Immature natural killer cell (primary cell): ENCODE measurements around the gene ABCC8. TPM values are rescaled to one million over a fixed set of nuclear protein-coding genes. Genes with fewer than 3 reads are reported as not detected.

Experiments
- DNase-seq, 3 donors: peaks; one replicate each; pipeline ENCODE4 v3.0.0; 2022; ENCODE audit warnings: mixed read lengths in 1 of 3
- H3K27ac Mint-ChIP-seq, 6 donors: one replicate each; pipeline ENCODE4 v1.8.0; 2020; ENCODE audit warnings: mixed read lengths in 6 of 6, mild to moderate bottlenecking in 5 of 6, inconsistent platforms in 4 of 6, moderate library complexity in 3 of 6
- H3K27me3 Mint-ChIP-seq, 3 donors: one replicate each; pipeline ENCODE4 v1.8.0; 2020 to 2021; ENCODE audit warnings: low read depth in 3 of 3, mild to moderate bottlenecking in 3 of 3, mixed read lengths in 3 of 3, moderate library complexity in 3 of 3, inconsistent platforms in 1 of 3
- H3K36me3 Mint-ChIP-seq, 3 donors: one replicate each; pipeline ENCODE4 v1.8.0; 2020; ENCODE audit warnings: mixed read lengths in 3 of 3, inconsistent platforms in 2 of 3, mild to moderate bottlenecking in 2 of 3
- H3K4me1 Mint-ChIP-seq, 2 donors: one replicate each; pipeline ENCODE4 v1.8.0; 2020; ENCODE audit warnings: inconsistent platforms in 2 of 2, mild to moderate bottlenecking in 2 of 2, mixed read lengths in 2 of 2, moderate library complexity in 1 of 2
- H3K4me3 Mint-ChIP-seq, 5 donors: one replicate each; pipeline ENCODE4 v1.8.0; 2020; ENCODE audit warnings: mild to moderate bottlenecking in 5 of 5, mixed read lengths in 5 of 5, inconsistent platforms in 3 of 5, moderate library complexity in 3 of 5
- H3K9me3 Mint-ChIP-seq, 6 donors: one replicate each; pipeline ENCODE4 v1.8.0; 2020; ENCODE audit warnings: mild to moderate bottlenecking in 6 of 6, mixed read lengths in 6 of 6, inconsistent platforms in 4 of 6, moderate library complexity in 3 of 6
- polyA plus RNA-seq, 3 donors: library from polyadenylated mRNA; unstranded; fragments of 300-500 nt; fragmentation: Illumina TruSeq; gene quantifications; one replicate each; pipeline ENCODE4 v1.2.3, GENCODE V29; 2021

ABCC8 gene
- polyA plus RNA-seq, 3 donors from 2014 or later: not detected

GRCh38 chr11:17395554-17395961, 81.1 kb downstream of the ABCC8 start:
- Mint-ChIP-seq H3K4me1 (no peaks in the 10 kb centered on the region), H3K27me3 (peaks cover 3 to 4% (median 3%) of the 10 kb centered on the region in 3 donors)

DNA sequence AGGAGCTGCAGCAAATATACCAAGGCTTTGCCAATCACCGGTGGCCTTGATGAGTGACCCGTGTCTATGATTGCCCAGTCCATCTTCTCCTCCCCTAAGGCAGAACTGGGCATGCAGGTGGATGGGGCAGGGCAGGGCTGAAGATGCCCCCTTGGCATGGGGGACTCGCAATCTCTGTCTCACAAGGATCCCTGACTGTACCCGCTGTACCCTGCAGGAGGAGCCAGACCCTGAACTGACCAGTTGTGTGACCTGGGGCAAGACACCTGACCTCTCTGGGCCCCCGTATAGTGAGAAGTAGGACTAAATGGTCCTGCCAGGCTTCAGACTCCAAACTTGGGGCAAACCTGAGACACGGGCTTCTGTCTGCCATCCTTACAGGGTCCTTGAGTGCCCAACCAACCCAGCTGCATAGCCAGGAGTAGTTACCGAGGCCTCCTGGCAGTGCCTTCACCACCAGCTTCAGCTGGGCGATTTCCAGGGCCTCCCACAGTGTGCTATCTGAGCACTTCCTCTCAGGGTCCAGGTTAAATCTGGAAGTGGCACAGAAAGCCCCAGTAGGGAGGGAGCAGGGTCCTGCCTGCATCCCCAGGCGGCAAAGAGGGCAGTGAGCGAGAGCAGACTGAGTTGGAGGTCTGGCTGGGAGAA, 81.8 kb downstream of the ABCC8 start:
- peaks cover 3 to 4% (median 3%) of the 10 kb centered on the region in 3 donors for H3K27me3 Mint-ChIP-seq
- peaks cover 0 to 6% of the 10 kb centered on the region in 2 donors for H3K4me1 Mint-ChIP-seq
- H3K27ac Mint-ChIP-seq: no peak overlapping the region
- DNase-seq: no peak
- H3K4me3 Mint-ChIP-seq: no peak overlapping the region
- no peaks in the 10 kb centered on the region for H3K36me3 Mint-ChIP-seq
- H3K9me3 Mint-ChIP-seq: no peaks in the 10 kb centered on the region

More at GRCh38 chr11:17395554-17395961, 81.1 kb downstream of the ABCC8 start:
- Mint-ChIP-seq H3K4me3 (no peak overlapping the region), H3K36me3 (no peaks in the 10 kb centered on the region), H3K9me3 (no peaks in the 10 kb centered on the region), H3K27ac (no peak overlapping the region)
- no peak for DNase-seq

- peaks cover 0 to 6% of the 10 kb centered on the region in 2 donors for H3K4me1 Mint-ChIP-seq
- DNase-seq: no peak
- H3K36me3 Mint-ChIP-seq: no peaks in the 10 kb centered on the region
- no peak overlapping the region for H3K4me3 Mint-ChIP-seq
- peaks cover 0 to 2% (median 0%) of the 10 kb centered on the region in 3 donors for H3K27me3 Mint-ChIP-seq
- no peak overlapping the region for H3K27ac Mint-ChIP-seq
- no peaks in the 10 kb centered on the region for H3K9me3 Mint-ChIP-seq
These were observed 83.2 kb downstream of the ABCC8 start for GRCh38 chr11:17393472-17393871.

DNA sequence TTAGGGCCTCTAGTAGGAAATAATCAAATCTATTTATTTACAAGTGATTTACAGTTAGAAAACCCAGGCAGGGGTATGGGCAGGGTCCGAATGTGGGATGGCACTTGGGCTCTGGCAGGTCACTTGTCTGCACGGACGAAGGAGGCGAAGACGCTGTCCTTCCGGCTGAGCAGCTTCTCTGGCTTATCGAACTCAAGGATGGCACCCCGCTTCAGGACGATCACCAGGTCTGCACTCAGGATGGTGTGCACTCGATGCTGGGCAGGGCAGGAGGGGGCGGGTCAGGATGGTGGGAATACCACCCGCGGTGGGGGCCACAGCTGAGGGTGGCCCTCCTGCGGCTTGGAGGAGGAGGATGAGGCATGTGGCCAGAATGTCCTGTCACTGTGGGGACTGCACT, 83.8 kb downstream of the ABCC8 start:
- no peak for DNase-seq
- H3K27ac Mint-ChIP-seq: no peak overlapping the region
- H3K4me1 Mint-ChIP-seq: peaks cover 0 to 6% of the 10 kb centered on the region in 2 donors
- no peaks in the 10 kb centered on the region for H3K9me3 Mint-ChIP-seq
- no peak overlapping the region for H3K4me3 Mint-ChIP-seq
- no peaks in the 10 kb centered on the region for H3K36me3 Mint-ChIP-seq
- H3K27me3 Mint-ChIP-seq: peaks cover 0 to 2% (median 0%) of the 10 kb centered on the region in 3 donors

DNA sequence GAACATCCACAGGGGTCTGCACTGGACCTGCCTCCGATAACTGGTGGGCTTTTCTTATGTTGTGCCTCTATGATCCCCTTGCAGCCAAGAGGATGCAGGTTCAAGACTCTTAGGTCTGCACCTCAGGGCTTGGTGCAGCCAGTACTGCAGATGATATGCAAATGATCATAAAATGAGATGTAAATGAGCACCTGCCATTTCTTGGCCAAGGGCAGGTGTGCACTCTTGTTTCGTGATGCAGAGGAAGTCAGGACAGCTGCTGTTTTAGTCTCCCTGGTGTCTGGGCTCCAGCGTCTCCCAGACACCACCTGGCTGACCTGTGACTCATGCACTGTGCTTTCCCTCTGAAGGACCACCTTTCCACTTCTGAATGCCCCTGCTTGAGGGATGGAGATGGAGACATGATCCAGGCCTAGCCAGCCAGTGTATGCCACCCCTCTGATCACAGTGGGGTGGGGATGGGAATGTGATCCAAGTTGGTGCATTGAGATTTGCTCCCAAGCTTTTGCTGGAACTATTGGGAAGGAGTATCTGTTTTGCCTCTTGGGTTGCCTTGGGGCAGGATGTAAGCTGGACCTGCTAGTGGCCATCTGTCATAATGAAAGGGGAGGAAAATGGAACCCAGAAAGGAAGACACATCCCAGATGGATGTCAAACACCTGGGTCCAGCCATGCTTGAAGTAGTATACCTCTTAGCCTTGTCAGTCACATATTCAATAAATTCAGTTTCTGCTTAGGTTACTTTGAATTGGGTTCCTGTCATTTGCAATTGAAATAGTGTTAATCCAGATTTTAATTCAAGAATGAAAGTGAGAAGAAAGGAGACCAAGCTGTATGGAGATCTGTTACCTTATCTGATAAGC, 84.9 kb downstream of the ABCC8 start:
- H3K4me3 Mint-ChIP-seq: peak overlapping the region in 1 of 5 donors; percentile 8
- no peaks in the 10 kb centered on the region for H3K9me3 Mint-ChIP-seq
- H3K36me3 Mint-ChIP-seq: no peaks in the 10 kb centered on the region

GRCh38 chr11:17389957-17390649, 86.5 kb downstream of the ABCC8 start:
- peak overlapping the region in 2 of 6 donors; percentile 21 to 24 for H3K27ac Mint-ChIP-seq

More for the DNA sequence above, 84.9 kb downstream of the ABCC8 start:
- H3K27ac Mint-ChIP-seq: no peak overlapping the region
- H3K27me3 Mint-ChIP-seq: peaks cover 0 to 3% (median 0%) of the 10 kb centered on the region in 3 donors
- H3K4me1 Mint-ChIP-seq: peaks cover 5 to 9% of the 10 kb centered on the region in 2 donors
- DNase-seq: no peak

DNA sequence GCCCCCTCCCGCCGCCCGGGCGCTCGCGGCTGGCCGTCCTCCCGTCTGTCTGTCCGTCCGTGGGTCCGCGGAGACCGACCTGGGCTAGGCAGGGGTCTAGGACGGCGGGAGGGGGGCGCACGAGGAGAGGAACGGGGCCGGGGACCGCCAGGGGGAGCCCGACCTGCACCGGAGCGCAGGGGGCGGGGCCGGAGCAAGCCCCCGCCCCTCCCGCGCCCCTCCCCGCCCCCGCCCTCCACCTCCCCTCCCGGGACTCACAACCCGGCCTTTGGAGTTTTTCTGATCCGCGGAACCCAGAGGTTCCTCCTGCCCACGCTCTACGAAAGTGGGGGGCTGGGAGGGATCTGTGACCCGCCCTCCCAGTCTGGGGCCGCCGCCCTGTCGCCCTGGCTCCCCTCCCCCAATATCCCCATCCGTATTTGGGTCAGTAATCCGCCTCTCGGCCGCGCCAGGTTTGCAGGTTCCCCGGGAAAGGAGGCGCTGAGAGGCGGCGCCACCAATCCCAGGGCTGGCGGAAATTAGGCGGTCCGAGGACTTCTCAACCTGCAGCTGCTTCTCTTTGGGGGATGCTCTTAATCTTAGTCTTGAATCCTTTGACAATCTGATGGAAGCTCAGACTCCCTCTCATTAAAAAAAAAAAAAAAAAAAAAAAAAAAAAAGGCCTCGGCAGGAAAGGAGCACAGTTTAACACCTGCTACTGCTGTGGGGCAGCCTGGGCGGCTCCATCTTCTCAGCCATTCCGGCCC, 87.3 kb downstream of the ABCC8 start:
- Mint-ChIP-seq H3K36me3 (no peaks in the 10 kb centered on the region), H3K27ac (no peak overlapping the region), H3K27me3 (peaks cover 0 to 3% (median 0%) of the 10 kb centered on the region in 3 donors), H3K4me1 (peaks cover 5 to 9% of the 10 kb centered on the region in 2 donors), H3K4me3 (peak overlapping the region; percentile 71 to 86 (median 83)), H3K9me3 (no peaks in the 10 kb centered on the region)
- DNase-seq: peak; percentile 69 to 79 (median 76)

More at GRCh38 chr11:17389957-17390649, 86.5 kb downstream of the ABCC8 start:
- Mint-ChIP-seq H3K4me3 (peak overlapping the region; percentile 71 to 86 (median 83)), H3K36me3 (no peaks in the 10 kb centered on the region), H3K4me1 (peaks cover 5 to 9% of the 10 kb centered on the region in 2 donors), H3K27me3 (peaks cover 0 to 3% (median 0%) of the 10 kb centered on the region in 3 donors), H3K9me3 (no peaks in the 10 kb centered on the region)
- peak in 1 of 3 donors; percentile 7 for DNase-seq

DNA sequence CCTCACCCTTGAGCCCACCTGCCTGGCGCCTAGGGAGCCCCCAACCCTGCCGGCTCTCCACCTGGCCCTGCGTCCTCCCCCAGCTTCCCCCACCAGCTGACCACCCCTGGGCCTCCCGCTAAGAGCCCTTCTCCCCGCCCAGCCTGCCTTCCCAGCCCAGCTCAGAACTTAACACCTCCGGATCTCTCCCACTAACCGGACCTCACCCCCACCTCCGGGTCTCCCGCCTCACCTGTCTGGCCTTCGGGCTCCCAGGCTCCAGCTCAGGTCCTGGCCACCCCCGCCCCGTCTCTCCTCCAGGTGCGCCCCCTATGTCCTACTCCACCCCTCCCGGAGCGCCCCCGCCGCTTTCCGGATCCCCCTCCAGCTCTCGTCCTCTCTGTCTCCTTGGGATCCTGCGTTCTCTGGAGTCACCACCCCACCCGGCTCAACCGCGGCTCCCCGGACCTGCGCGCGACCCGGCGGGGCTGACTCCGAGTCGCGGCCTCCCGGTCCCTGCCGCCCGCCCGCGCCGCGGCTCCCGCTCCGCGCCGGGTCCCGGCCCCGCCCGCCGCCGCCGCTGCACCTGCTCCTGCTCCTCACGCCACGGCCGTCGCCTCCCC, 87.9 kb downstream of the ABCC8 start, which contains the start of gene KCNJ11:
Gene KCNJ11 (minus strand): TSS at position 51 of the 602 bp plus-strand sequence. CDS start 568 bp downstream, outside the sequence.
- Mint-ChIP-seq H3K27ac (peak within 1 kb of the TSS in 4 of 6 donors; percentile 31 to 69 (median 42)), H3K9me3 (no peaks in the 10 kb centered on the region), H3K27me3 (peaks cover 0 to 1% (median 0%) of the 10 kb centered on the region in 3 donors), H3K4me1 (peaks cover 5 to 9% of the 10 kb centered on the region in 2 donors), H3K4me3 (peak within 1 kb of the TSS; percentile 74 to 86 (median 83)), H3K36me3 (no peaks in the 10 kb centered on the region)
- DNase-seq: no peak

DNA sequence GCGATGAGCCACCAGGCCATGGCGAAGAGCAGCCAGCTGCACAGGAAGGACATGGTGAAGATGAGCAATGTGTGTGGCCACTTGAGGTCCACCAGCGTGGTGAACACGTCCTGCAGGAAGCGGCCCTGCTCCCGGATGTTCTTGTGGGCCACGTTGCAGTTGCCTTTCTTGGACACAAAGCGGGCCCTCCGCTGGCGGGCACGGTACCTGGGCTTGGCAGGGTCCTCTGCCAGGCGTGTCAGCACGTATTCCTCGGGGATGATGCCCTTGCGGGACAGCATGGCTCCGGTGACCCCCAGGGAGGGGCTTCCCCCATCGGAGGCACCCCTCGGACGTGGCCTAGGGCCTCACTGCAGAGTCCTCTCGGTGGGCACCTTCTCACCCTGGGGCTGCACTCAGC, 88.8 kb downstream of the ABCC8 start:
- H3K4me3 Mint-ChIP-seq: peak overlapping the region; percentile 69 to 80 (median 76)
- H3K36me3 Mint-ChIP-seq: no peaks in the 10 kb centered on the region
- no peak for DNase-seq
- peaks cover 0 to 1% (median 0%) of the 10 kb centered on the region in 3 donors for H3K27me3 Mint-ChIP-seq
- no peaks in the 10 kb centered on the region for H3K9me3 Mint-ChIP-seq
- H3K27ac Mint-ChIP-seq: peak overlapping the region in 4 of 6 donors; percentile 31 to 69 (median 42)
- peaks cover 5 to 9% of the 10 kb centered on the region in 2 donors for H3K4me1 Mint-ChIP-seq

GRCh38 chr11:17387254-17387653, 89.4 kb downstream of the ABCC8 start:
- no peaks in the 10 kb centered on the region for H3K9me3 Mint-ChIP-seq
- H3K36me3 Mint-ChIP-seq: no peaks in the 10 kb centered on the region
- H3K4me3 Mint-ChIP-seq: peak overlapping the region; percentile 23 to 80 (median 69)
- no peak for DNase-seq
- H3K27ac Mint-ChIP-seq: peak overlapping the region in 2 of 6 donors; percentile 45 to 69
- peaks cover 5 to 9% of the 10 kb centered on the region in 2 donors for H3K4me1 Mint-ChIP-seq
- peaks cover 0 to 1% (median 0%) of the 10 kb centered on the region in 3 donors for H3K27me3 Mint-ChIP-seq

- Mint-ChIP-seq H3K27ac (no peak overlapping the region), H3K27me3 (peaks cover 0 to 1% (median 0%) of the 10 kb centered on the region in 3 donors), H3K36me3 (no peaks in the 10 kb centered on the region), H3K4me1 (peaks cover 5 to 9% of the 10 kb centered on the region in 2 donors), H3K4me3 (no peak overlapping the region), H3K9me3 (no peaks in the 10 kb centered on the region)
- DNase-seq: peak in 1 of 3 donors; percentile 15
These were observed 90.1 kb downstream of the ABCC8 start for GRCh38 chr11:17386331-17387084.

- Mint-ChIP-seq H3K27me3 (peaks cover 0 to 3% (median 2%) of the 10 kb centered on the region in 3 donors), H3K36me3 (no peaks in the 10 kb centered on the region), H3K9me3 (no peaks in the 10 kb centered on the region), H3K4me3 (peak overlapping the region in 1 of 5 donors; percentile 32), H3K27ac (no peak overlapping the region), H3K4me1 (peaks cover 5 to 9% of the 10 kb centered on the region in 2 donors)
- DNase-seq: no peak
These were observed 90.7 kb downstream of the ABCC8 start for GRCh38 chr11:17385926-17386325.
